Ovary (tissue), 9 donors: Measurements from ENCODE around the gene CHTOP. TPM values are rescaled to one million over a fixed set of nuclear protein-coding genes. Genes with fewer than 3 reads are reported as not detected.
A peak's percentile ranks its signal among the peaks of the same experiment; 100 is the strongest.
"Not testable (repeated sequence)": the region's sequence is repeated elsewhere in the genome, so short reads cannot be mapped to it uniquely, and the experiment has no call there.

Experiments
- DNase-seq, 5 donors: peaks; one replicate each; pipeline ENCODE4 v3.0.0-alpha.2; 2019 to 2020
- H3K27ac ChIP-seq, 2 donors: fragments of 200-600 bp; one replicate each; pipeline versions ENCODE4 v1.5.1 to v1.8.0; 2019 to 2022
- H3K27me3 ChIP-seq: fragments of 200-600 bp; one replicate; pipeline ENCODE4 v1.8.0; 2022
- H3K36me3 ChIP-seq: fragments of 200-600 bp; sonication (generic); one replicate; pipeline ENCODE4 v1.5.1; 2019
- H3K4me1 ChIP-seq: one replicate; pipeline ENCODE4 v1.8.1; 2013; ENCODE audit warnings: mild to moderate bottlenecking, moderate library complexity; ENCODE audit not compliant: insufficient read depth
- H3K4me3 ChIP-seq: fragments of 200-600 bp; sonication (generic); one replicate; pipeline ENCODE4 v1.5.1; 2017
- H3K9me3 ChIP-seq, 2 donors: fragments of 200-600 bp in 1 of 2; sonication (generic) in 1 of 2; one replicate each; pipeline versions ENCODE4 v1.5.1 to v1.8.1; 2013 to 2019; ENCODE audit warnings: mild to moderate bottlenecking in 1 of 2, moderate library complexity in 1 of 2
- EP300 ChIP-seq: sonication (generic); formaldehyde crosslinking; IDR thresholded peaks from one replicate; pipeline ENCODE4 v1.6.1; 2017; ENCODE audit warnings: antibody characterized with exemption
- POLR2A ChIP-seq: fragments of 450-650 bp; IDR thresholded peaks from one replicate; pipeline ENCODE4 v1.6.1; 2017; ENCODE audit warnings: antibody characterized with exemption, mild to moderate bottlenecking, moderate library complexity
- WGBS, 3 donors: extraction: QIAGEN DNeasy Blood & Tissue Kit in 1 of 3; methylation state at CpG; one replicate each; pipeline versions ENCODE4 v1.1.5 to v1.1.7; 2013 to 2017; 5-methylcytosine and 5-hydroxymethylcytosine counted together
- intact Hi-C, 4 donors: fragments of 100-400 bp; cut with DNase I; formaldehyde crosslinking; loops; one replicate each; pipeline versions ENCODE4 v1.11.0 to v1.15.1; 2022 to 2023
- polyA plus RNA-seq, 2 donors: library from polyadenylated mRNA; stranded (reverse); fragments of 200-250 nt in 1 of 2; fragments of 350-450 nt in 1 of 2; fragmentation: Illumina TruSeq in 1 of 2; extraction: RNeasy Lipid Tissue Mini Kit (QIAGEN cat#74804) in 1 of 2; gene quantifications; one replicate each; pipeline ENCODE4 v1.2.3, GENCODE V29; 2013 to 2014
- total RNA-seq, 7 donors: library from RNA; depleted of rRNA in 2 of 7; stranded (reverse); fragments of >200 nt in 2 of 7; fragmentation: NEBNext Ultra II Directional in 3 of 7; extraction: Animal tissue kit (Norgen Biotek cat#: 25700) in 3 of 7; gene quantifications; one replicate each; pipeline versions ENCODE4 v1.1.0 to v1.2.4, GENCODE V29; 2016 to 2023
- TF ChIP-seq, protein P1 (sequence below), 3 donors: fragments of 450-650 bp in 2 of 3; fragments of 200-600 bp in 1 of 3; IDR thresholded peaks; one replicate each; pipeline versions ENCODE4 v1.5.1 to v1.8.0; 2016 to 2022; ENCODE audit warnings: antibody characterized with exemption in 3 of 3, mild to moderate bottlenecking in 1 of 3
- donor health status: DM: no; HTN: no; CAD: no; lungs with moderate emphysema.
- donor health status: DM: no; HTN: no; CAD: no.
- donor health status: Bipolar disorder and iron deficiency.
- donor health status: DM: yes; HTN: yes; CAD: no.
- donor health status: DM: no; HTN: no; CAD: no.
- donor health status: DM: yes; HTN: yes; CAD: no.

The CHTOP gene
- total and polyA plus RNA-seq, 9 donors: 54.0 to 91.1 (median 72.9) TPM

DNA sequence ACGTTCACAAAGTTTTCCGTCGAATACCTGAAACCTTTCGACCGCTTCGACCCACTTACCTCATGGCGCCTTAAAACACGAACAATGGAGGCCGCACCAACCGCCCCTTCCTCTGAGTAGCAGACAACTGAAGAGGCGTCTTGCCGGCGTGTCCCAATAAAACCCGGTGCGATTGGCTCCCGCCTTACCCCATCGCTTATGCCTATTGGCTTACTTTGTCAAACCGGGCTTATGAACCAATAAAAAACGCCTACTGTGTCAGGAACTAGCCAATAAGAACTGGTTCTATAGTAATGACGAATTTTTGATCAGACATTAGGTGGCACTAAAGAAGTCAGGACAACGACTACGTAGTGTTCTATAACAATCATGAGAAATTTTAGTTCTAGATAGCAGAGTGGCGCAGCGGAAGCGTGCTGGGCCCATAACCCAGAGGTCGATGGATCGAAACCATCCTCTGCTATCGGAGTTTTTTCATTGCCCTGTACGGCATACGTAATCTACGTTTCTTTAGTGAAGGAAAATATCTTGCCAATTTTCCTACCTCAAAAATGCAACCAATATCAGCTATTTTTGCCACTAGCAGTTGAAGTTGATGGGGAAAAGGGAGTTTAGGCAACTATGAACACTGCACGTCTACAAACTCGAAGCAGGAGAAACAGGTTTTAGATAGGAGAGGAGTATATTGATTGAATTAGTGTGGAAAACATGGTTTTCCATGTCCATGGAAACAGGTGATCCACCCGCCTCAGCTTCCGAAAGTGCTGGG lies 37.2 kb downstream of the CHTOP start, which contains the start of gene ILF2:
ILF2 (minus strand) TSS at position 135 of the 769 bp plus-strand sequence; CDS start at position 64, 71 bp downstream.
- peak; percentile 96 to 99 (median 97) for DNase-seq
- intact Hi-C loops: loop anchor here in 3 of 4 donors (5.0 to 10.0 kb wide), 4 partner anchors 94 to 316 kb away; partner anchors contain the start of genes DENND4B (in 2 of the 3) and RAB13 (in 2 of the 3)
- peak within 1 kb of the TSS; percentile 49 to 78 for H3K27ac ChIP-seq
- H3K4me3 ChIP-seq: peak within 1 kb of the TSS; percentile 71
- no peaks in the 10 kb centered on the region for H3K36me3 ChIP-seq
- 0 to 1% (median 1%) methylated on average over 35 of the region's 35 CpGs for WGBS, 3 donors
- H3K27me3 ChIP-seq: no peaks in the 10 kb centered on the region
- peaks cover 3% of the 10 kb centered on the region for H3K4me1 ChIP-seq
- H3K9me3 ChIP-seq: no peaks in the 10 kb centered on the region
- peak; percentile 41 for TF ChIP-seq EP300
- TF ChIP-seq POLR2A: peak; percentile 94
- TF ChIP-seq, protein P1, sequence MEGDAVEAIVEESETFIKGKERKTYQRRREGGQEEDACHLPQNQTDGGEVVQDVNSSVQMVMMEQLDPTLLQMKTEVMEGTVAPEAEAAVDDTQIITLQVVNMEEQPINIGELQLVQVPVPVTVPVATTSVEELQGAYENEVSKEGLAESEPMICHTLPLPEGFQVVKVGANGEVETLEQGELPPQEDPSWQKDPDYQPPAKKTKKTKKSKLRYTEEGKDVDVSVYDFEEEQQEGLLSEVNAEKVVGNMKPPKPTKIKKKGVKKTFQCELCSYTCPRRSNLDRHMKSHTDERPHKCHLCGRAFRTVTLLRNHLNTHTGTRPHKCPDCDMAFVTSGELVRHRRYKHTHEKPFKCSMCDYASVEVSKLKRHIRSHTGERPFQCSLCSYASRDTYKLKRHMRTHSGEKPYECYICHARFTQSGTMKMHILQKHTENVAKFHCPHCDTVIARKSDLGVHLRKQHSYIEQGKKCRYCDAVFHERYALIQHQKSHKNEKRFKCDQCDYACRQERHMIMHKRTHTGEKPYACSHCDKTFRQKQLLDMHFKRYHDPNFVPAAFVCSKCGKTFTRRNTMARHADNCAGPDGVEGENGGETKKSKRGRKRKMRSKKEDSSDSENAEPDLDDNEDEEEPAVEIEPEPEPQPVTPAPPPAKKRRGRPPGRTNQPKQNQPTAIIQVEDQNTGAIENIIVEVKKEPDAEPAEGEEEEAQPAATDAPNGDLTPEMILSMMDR (IDR thresholded peaks at IDR 0.05): peak in 1 of 3 donors; percentile 36

DNA sequence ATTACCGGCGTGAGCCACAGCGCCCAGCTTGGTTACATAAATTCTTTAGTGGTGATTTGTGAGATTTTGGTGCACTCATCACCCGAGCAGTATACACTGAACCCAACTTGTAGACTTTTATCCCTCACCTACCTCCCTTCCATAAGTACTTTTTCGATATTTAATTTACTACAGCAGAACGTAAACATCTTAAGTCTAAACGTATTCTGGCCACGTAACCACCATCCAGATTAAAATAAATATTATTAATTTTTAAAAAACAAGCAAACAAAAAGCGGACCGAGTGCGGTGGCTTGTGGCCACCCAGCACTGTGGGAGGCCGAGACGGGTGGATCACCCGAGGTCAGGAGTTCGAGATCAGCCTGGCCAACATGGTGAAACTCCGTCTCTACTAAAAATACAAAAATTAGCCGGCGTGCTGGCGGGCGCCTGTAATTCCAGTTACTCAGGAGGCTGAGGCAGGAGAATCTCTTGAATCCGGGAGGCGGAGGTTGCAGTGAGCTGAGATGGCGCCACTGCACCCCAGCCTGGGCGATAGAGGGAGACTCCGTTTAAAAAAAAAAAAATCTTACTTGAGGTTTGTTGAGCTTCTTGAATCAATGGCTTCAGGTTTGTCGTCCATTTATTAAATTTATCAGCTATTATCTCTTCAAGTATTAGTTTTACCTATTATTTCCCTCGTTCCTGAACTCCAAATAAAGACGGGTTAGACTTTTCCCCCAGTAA lies 37.9 kb downstream of the CHTOP start:
- Histone ChIP-seq H3K27ac (peak overlapping the region; percentile 15 to 78), H3K4me3 (peak overlapping the region; percentile 50)
- intact Hi-C loops: loop anchor here in 3 of 4 donors (2.0 to 10.0 kb wide), 5 partner anchors 59 to 316 kb away; partner anchors contain the start of genes DENND4B (in 2 of the 3), RAB13 (in 2 of the 3) and S100A16 (in 1 of the 3)
- H3K4me1 ChIP-seq, H3K36me3 ChIP-seq, H3K27me3 ChIP-seq, H3K9me3 ChIP-seq: not testable (repeated sequence)
- 3 to 5% (median 4%) methylated on average over 28 of the region's 28 CpGs for WGBS, 3 donors
- DNase-seq: peak; percentile 38 to 70 (median 57)

DNA sequence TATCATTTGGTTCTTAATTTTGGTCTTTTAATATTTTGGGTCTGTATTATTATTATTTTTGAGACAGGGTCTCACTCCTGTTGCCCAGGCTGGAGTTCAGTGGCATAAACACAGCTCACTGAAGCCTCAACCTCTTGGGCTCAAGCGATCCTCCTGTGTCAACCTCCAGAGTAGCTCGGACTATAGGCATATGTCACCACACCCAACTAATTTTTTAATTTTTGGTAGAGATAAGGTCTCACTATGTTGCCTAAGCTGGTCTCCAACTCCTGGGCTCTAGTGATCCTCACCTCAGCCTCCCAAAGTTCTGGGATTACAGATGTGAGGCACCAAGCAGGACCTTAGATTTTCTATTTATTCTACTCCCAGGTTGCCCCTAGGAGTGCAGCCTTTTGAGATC lies 39.6 kb downstream of the CHTOP start:
- no peak overlapping the region for H3K27ac ChIP-seq
- no peak overlapping the region for H3K4me3 ChIP-seq
- peaks cover 3% of the 10 kb centered on the region for H3K4me1 ChIP-seq
- no peak for DNase-seq
- H3K36me3 ChIP-seq: no peaks in the 10 kb centered on the region
- intact Hi-C loops: loop anchor here in 3 of 4 donors (2.0 to 10.0 kb wide), 5 partner anchors 61 to 314 kb away; partner anchors contain the start of genes DENND4B (in 2 of the 3), RAB13 (in 2 of the 3) and S100A16 (in 1 of the 3)
- WGBS, 3 donors: 95 to 97% (median 95%) methylated on average over 2 of the region's 2 CpGs
- no peaks in the 10 kb centered on the region for H3K27me3 ChIP-seq
- H3K9me3 ChIP-seq: no peaks in the 10 kb centered on the region
- TF ChIP-seq, protein P1 (IDR thresholded peaks at IDR 0.05): no peak
- TF ChIP-seq POLR2A (no peak), EP300 (no peak)

DNA sequence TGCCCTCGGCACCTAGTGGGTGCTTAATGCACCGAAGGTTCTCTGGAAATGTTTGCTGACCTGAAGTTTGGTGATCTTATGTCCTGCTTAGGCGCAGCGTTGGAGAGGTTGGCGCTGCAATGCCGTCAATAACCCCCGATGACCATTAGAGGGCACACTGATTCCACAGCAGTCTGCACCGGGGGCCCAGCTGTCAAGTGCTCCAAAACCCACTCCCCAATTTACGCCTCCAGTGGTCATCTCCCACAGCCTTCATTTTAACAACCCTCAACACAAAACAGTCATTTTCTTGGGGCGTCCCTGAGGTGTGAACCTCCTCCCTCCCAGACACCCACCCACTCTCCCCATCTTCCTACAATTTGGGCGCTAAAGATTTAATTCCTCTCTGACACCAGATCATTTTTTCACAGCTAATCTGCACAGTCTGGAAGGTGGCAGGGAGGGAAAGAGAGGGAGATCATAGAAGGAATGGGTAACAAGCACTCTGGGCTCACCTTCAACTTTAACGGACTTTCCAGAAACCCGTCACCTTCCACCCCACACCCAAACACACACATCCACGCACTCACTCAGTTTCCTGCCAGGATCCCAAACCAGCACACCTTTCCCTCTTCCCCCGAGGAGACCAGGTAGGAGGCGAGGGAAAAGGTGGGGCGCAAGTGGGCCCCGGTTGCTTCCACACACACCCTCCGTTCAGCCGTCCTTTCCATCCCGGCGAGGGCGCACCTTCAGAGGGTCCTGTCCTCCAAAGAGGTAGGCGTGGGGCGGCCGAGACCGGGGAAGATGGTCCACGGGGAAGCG lies 44.1 kb downstream of the CHTOP start:
- no peaks in the 10 kb centered on the region for H3K9me3 ChIP-seq
- peak; percentile 59 to 71 (median 67) for DNase-seq
- H3K4me3 ChIP-seq: peak overlapping the region; percentile 64
- no peak for TF ChIP-seq POLR2A
- TF ChIP-seq, protein P1 (IDR thresholded peaks at IDR 0.05): peak; percentile 73 to 86 (median 83)
- TF ChIP-seq EP300: no peak
- no peaks in the 10 kb centered on the region for H3K27me3 ChIP-seq
- no peaks in the 10 kb centered on the region for H3K36me3 ChIP-seq
- H3K4me1 ChIP-seq: no peaks in the 10 kb centered on the region
- intact Hi-C loops: loop anchor here (2.0 to 10.0 kb wide), 7 partner anchors 69 to 309 kb away; partner anchors contain the start of genes DENND4B (in 2 of the 4), RAB13 (in 2 of the 4) and SLC27A3 (in 1 of the 4)
- WGBS, 3 donors: 1% methylated on average over 29 of the region's 29 CpGs
- H3K27ac ChIP-seq: peak overlapping the region; percentile 44 to 65
